GM18868 (cell line): Measurements from ENCODE around the gene STARD3NL.

Experiments
- ATAC-seq: cut with Tn5 transposase; IDR thresholded peaks from one replicate; pipeline ENCODE4 v1.9.1; 2021; ENCODE audit warnings: mild to moderate bottlenecking, moderate library complexity; ENCODE audit not compliant: unreplicated experiment

Gene STARD3NL

DNA sequence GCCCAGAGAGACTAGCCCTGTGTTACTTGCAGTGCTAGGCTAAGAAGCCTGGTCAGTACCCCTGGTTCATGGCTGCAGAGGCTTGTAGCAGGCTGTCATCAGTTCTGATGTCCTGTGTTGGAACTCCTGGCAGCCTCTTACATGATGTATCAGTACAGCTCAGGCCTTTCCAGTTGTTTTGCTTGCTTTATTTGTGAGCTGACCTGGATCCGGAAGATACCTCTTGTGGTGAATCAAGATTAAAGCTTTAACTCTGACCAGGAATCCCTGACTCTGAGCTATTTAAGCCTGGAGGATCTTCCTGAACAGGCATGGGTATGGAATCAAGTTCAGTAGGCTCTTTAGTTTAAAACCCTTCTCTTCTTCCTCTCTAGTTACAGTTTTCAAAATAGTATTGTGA is 4.4 kb downstream of the STARD3NL start:
- ATAC-seq = no peak

DNA sequence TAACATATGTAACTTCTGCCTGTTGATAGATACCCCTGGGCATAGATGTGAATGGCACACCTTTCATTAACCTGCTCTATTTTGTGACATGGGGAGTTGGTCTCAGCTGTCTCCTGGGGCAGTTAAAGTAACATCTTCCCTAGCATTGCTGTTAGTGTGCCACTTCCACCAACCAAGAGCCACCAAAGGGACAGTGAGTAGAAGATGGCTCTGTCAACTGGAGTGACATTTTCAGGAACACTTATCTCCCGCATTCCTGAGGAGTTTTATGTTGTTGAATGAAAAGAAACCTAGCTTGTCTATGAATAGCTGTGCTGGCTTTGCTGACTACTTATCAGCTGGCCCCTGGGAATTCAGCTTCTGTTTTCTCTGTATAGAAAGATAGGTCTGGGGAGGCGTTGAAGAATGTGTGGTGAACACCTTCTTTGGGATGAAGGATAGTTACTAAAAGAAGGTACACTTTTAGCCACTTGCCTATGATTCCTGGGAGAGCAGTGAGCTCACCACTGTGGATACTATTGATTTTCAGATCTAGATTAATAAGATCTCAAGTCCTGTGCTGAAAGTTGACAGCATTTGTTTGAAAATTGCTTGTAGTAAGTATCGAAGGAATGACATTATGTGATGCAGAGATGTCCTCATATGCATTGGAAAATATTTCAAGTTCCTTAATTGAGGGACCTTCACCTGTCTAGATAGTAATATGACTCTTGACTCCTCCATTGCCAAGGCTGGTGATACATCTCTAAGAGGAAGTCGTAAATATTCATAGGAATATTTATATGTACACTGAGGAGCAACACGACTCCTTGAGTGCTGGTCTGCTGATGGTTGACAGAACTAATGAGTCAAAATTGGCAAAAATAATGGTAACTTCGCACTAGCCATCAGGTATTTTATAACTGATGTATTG is 7.6 kb downstream of the STARD3NL start:
- no peak for ATAC-seq

DNA sequence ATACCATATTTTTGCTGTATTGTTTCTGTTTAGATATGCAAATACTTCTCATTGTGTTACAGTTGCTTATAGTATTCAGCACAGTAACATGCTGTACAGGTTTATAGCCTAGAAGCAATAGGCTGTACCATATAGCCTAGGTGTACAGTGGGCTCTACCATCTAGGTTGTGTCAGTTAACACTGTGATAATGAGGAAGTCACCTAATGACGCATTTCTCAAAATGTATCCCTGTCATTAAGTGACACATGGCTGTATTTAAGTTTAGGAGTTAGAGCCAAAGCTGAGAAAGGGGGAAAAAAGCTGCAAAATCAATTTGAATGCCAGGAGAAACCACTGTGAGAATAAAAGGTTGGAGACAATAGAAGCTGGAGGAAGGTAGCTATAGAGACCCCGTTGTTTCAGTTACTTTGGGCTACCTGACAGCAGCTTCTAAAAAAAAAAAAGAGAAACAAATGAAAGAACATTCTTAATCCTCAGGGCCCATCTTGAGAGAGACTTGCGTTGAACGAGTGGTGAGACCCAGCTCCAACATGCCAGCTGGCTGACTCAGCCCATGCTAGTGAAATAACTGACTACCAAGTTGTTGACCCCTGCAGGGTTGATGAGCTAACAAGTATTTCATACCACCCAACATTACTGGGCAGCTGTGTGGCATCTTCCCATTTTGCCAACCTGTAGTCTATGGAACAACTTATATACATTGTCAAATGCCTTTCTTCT is 8.7 kb downstream of the STARD3NL start:
- no peak for ATAC-seq

DNA sequence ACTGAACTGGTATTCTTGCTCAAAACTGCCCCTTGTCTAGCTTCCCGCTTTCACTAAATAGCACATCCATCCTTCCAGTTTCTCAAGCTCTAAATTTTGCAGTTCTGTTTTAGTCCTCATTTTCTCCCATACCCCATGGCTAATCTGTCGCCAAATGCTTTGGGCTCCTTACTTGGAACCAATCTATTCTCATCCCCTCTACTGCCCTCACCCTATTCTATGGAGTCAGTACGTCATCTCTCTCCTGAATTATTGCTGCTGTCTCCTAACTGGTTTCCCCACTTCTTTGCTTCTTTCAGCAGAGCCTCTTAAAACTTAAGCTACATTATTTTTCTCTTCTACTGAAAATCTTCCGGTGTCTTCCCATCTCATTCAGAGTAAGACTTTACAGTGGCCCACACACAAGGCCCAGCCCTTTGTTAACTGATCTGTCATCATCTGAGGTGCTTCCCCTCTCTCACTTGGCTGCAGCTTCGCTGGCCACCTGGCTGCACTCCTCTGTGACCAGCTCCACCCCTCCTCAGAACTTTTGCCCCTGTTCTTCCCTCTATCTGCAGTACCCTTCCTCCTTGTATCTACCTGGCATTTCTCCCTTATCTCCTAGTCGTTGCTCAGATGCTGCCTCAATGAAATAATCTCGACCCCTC is 9.9 kb downstream of the STARD3NL start:
- peak; percentile 93 for ATAC-seq

DNA sequence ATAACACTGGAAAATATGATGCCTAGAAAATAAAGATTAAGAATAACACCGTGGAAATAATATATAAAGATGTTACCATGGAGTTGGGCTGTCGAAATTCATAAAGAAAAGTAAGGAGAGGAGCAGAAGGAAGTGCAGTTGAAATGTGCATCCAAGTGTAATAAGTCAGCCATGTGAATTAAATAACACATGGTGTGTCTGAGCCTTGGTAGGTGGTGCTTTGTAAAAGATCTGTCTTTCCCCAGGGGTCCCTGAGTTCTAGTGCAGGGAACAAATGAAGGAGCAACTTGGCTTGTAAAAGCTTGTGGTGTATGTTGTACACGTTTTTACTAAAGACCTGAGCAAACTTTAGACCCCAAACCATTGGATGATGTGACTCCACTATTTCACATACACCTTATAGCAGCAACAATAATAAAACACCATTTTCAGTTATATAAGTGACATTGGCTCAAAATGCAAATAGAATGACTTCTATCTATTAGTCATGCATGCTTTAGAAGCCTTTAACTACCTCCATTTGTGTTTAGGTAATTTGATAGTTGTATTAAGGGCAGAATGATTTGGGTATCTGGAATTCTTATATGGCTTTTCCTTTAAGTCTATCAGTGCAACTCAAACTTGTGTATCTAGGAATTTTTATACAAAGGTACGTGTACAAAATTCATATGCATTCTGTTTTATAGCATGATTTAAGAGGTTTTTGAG is 11.3 kb downstream of the STARD3NL start:
- no peak for ATAC-seq

DNA sequence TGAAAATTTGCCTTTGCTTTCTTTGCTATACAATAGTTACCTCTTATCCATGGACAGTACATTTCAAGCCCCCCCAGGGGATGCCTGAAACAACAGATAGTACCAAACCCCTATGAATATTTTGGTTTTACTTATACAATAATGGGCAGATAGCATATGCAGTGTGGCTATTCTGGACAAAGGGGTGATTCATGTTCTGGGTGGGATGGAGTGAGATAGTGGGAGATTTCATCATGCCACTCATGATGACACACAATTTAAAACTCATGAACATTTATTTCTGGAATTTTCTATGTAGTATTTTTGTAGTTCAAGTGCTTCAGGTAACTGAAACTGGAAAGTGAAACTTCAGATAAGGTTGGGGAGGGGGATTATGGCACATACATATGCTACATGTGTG is 12.0 kb downstream of the STARD3NL start:
- ATAC-seq = no peak

DNA sequence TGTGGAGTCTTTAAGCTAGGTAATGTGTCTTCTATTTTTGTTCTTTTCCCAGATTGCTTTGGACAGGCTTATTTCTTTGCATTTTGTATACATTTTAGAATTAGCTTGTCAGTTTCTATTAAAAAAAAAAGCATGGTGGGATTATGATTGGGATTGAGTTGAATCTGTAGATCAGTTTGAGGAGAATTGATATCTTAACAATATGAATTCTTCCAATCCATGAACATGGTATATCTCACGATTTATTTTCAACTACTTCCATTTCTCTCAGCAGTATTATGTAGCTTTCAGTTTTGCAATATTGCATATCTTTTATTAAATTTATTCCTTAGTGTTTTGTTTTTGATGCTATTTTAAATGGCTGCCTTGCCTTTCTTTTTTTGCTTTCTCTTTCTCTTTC is 13.7 kb downstream of the STARD3NL start:
- ATAC-seq = no peak

DNA sequence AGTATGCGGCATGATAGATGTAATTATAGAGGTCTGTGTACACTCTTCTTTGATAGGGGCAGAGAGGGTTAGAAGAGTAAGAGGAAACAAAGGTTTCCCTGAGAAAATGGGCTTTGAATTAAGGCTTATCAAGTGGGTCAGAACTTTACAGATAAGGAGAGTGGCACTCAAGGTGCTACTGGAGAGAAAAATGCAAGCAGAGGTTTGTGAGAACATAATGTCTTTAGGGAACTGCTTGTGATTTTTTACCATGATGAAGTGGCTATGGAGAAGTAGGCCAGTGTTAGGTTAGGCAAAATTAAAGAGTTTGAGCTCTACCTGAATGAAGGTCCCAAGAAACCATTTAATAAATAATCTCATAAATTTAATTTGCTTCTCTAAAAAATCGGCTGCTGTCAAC is 14.3 kb downstream of the STARD3NL start:
- ATAC-seq = no peak

DNA sequence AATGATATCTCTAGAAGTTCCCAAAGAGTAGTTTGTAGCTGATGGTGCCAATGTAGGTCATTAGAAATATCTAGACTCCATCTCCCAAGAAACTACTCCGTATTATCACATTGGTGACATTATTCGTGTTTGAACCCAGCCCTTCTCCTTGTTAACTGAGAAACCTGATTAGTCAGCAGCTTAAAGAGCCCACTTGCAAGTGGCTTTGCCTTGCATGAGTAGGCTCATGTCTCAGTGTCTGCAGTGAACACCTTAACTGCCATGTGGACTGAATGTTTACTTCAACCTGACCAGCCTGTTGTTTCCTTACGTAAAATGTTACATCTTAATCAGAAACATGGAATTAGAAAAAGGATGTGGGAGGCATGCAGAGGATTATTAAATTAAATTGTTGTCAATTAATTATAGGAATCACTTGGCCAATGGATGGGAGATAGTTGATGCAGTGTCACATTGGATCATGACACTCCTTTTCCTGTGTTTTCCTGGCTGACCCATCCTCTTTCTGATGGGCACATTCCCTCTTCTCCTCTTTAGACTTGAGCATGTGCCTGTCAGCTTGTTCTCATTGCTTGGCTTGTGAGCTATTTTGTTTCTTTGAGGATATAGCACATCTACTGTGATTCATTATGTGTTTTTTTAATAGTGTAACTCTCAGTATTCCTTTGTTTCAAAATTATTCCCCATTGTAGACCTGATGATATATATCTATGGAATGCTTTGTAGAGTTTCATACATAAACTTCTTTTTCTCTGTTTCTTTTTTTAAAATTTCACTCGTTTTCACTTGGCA is 18.0 kb downstream of the STARD3NL start:
- no peak for ATAC-seq

DNA sequence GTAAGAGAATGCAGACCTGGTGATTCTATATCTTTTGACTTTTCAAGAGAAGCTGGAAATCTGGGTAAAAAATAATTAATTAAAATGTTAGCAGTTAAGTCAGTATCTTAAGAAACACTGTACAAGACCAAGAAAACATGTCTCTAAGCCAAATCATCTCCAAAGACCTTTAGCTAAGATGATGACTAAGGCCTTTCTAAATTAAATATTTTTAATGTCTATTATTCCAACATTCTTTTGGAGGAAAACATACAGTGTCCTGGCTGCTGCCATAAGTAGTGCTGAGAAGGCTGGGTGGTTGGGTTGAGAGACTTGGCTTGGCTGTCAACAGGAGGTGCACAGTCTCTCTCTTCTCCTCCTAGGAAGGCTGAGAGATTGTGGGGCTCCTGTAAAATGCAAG is 20.3 kb downstream of the STARD3NL start:
- ATAC-seq = no peak

DNA sequence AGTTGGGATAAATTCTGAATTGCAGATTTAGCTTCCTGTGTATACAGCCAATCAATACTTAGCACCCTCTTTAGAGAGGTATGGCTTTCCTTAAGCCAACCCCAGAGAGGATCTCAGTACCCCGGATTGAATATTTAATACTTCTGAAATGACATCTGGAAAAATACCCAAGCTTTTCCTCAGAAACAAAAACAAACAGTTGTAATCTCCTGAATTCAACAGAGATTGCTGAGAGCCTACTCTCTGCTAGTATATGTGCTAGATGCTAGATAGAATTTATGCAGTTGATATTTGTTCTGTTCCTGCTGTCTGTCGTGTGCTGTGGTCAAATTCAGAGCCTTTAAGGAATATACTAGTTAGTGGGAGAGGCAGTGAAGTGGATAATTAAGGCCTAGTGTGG is 21.1 kb downstream of the STARD3NL start:
- no peak for ATAC-seq

DNA sequence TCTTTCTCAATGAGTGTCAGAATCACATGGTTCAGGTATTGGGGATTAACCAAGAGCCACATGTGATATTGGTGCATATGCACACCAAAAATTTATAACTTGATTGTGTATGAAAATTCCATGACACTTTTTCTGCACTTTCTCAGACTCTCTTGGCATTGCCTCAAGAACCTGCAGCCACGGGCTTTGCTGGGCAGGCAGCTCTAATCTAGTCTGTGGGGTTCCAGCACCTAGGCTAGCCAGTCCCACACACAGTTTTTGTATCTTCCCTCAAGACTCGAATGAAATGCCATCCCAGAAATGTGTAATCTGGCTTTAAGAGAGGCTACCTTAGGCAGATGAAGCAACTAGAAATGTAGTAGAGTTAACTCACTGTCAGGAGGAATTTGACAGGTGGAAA is 21.7 kb downstream of the STARD3NL start:
- ATAC-seq = no peak

DNA sequence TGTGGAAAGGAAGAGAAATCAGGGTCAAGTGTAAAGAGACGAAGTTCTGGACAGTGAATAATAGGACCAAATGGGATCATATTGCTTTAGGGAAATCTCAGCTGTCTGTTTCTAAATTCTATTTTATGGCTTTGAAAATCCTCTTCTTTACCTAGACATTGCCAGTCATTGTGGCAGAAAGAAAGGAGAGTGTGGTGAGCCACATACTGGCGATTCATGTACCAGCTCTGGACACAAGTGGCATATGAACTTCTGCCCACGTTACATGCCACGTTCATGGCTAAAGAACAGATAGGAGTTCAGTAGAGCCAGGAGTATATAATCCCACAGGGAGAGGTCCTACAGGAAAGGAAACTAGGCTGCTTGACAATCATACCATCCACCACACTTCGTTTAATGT is 28.0 kb downstream of the STARD3NL start:
- no peak for ATAC-seq

DNA sequence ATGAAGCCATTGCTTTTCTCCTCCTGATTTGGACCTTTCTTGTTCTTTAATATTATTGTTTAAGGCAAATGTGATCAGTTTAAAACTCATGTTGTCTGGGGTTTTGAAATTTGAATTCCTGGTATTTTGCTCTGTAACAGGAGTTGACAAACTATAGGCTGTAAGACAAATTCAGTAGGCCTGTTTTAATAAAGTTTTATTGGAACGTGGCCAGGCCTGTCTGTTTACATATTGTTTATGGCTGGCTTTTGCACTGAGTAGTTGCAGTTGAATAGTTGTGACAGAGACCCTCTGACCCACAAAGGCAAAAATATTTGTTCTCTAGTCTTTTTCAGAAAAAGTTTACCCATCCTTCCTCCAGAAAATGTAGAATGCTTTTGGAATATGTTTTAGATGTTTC is 29.8 kb downstream of the STARD3NL start:
- no peak for ATAC-seq

DNA sequence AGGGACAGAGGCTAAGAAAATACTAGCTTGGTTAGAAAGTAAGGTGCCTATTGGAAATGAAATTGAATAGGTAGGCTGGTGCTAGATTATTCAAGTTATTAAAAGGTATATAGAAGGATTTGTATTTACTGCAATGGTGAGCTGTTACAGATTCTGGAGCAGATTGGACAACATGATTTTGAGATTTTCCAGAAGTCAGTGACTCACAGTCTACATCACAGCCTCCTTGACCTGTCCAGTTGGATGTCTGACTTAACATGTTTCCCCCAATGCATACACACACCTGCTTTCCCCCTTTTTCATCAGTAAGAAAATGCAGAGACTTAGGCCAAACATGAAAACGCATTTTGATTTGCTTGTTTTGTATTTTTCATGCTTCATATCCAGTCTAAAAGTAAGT is 33.4 kb downstream of the STARD3NL start:
- no peak for ATAC-seq

DNA sequence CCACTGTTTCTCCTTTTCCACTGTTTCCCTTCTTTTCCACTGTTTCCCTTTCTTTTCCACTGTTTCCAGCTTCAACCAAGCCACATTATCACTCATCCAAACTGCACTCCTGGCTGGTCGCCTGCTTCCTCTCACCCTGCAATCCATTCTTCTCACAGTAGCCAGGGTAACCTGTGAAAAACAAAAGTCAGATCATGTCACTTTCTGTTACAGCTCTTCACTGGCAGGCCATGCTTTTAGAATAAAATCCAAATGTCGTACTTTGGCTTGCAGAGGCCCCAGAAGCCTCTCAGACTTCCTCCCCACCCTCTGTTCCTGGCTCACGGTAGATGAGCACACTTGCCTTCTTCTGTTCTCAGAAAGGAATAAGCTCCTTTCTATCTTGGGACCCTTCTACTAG is 33.9 kb downstream of the STARD3NL start:
- ATAC-seq = no peak

DNA sequence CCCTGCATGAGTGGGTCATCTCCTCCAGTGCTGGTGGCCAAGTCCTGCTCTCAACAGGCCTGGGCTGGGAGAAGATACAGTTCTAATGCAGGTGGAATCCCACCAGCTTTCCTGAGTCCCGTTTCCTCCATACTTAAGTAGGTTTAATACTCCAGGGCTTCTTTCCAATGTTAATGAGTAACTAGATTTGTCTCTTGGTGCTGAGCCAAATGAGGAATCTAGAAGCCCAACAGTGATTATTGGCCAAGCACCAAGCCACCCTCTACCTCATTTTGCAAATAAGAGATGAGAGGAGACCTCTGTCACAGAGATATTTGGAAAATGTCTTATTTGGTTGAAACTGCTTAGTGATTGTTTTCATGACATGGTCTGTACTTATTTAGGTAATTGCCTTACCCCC is 37.1 kb downstream of the STARD3NL start:
- ATAC-seq = no peak

DNA sequence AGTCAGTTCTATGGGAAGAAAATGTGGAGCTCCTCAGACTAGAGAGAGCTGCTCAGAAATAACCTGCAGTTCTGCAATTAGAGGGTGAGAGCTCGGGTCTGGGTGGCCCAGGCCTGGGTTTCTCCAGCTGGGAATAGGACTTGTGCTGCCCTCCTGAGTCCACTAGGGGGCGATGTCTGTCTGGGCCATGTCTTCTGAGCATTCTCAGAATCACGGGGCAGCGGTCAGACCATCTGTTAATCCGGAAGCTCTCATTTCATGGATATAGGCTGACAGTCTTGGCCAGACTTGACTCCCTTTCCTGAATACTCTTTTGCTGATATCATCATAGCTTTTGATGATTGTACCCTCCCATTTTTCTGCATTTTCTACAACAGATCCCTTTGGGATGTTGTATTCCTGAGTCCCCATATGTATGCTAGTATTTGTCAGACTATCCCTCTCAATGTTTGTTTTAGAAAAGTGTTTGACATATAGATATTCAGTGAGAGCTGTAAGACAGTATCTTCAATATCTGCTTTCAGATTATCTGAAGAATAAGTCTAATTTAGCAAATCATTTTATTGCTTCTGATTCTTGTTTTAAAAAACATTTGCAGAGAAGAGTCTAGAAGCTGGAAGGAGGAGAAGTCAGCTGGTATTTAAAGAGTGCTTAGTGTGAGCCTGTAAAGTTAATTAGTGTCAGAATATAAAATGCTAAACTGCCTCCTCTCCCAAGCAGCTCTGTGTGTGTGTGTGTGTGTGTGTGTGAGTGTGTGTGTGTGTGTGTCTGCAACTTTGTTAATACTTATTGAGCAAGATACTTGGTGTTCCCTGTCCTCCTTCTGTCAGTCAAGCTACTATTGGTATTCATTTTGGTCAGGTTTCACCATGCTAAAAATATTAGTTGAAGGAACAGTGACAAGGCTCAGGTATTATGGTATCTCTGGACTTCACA is 38.0 kb downstream of the STARD3NL start:
- peak; percentile 63 for ATAC-seq

DNA sequence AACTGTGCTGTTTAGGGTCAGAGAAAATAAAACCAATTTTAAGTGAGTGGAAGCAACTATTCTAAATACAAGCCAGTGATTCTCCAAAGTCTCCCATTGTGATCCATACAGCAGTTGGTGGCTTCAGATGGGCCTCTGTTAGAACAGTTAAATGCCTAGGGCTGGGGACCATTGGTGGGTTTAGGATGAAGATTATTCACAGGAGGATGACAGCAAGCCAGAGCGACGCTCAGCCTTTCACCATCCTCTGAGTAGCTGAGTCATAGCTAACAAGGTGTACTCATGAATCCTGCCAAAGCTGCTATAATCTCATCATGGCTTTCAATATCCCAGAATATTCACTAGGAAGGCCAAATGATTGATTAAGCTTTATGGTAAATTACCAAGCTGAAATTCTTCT is 39.6 kb downstream of the STARD3NL start:
- ATAC-seq = no peak
